OCI-LY7 (cell line): ENCODE results near the gene CALU.

Source experiments
- CTCF ChIP-seq: fragments of 200-600 bp; sonication (generic); conservative IDR thresholded peaks from 2 replicates; pipeline ENCODE4 v1.5.1; 2014; ENCODE audit warnings: mild to moderate bottlenecking, antibody characterized with exemption, low read length, moderate library complexity, mixed read lengths
- EZH2phosphoT487 ChIP-seq: fragments of 200-600 bp; sonication (generic); IDR thresholded peaks from 2 replicates; pipeline ENCODE4 v1.6.1; 2018; ENCODE audit warnings: low read depth, borderline replicate concordance, mild to moderate bottlenecking, mixed run types, antibody characterized with exemption, low read length, moderate library complexity, mixed read lengths

GRCh38 chr7:128814499-128814898, 75.3 kb downstream of the CALU start:
- TF ChIP-seq CTCF = no peak
- TF ChIP-seq EZH2phosphoT487 = no peak
